Upper lobe of left lung (tissue), 4 donors: Measurements from ENCODE around the gene SYMPK.

Experiments used
- POLR2AphosphoS5 ChIP-seq, 2 donors: sonication (generic); formaldehyde crosslinking; IDR thresholded peaks; one replicate each; pipeline ENCODE4 v1.5.1; 2017; ENCODE audit warnings: antibody characterized with exemption in 2 of 2
- TF ChIP-seq, protein P1 (sequence below), 6 experiments: fragments of 450-650 bp in 4 of 6; fragments of 200-600 bp in 2 of 6; sonication (generic) in 2 of 6; IDR thresholded peaks; one replicate each; pipeline ENCODE4 v1.5.1; 2016 to 2019; ENCODE audit warnings: antibody characterized with exemption in 6 of 6

GRCh38 chr19:45800070-45800553 lies 62.8 kb downstream of the SYMPK start:
- TF ChIP-seq POLR2AphosphoS5 (IDR thresholded peaks at IDR 0.05) = no peak
- TF ChIP-seq, protein P1, sequence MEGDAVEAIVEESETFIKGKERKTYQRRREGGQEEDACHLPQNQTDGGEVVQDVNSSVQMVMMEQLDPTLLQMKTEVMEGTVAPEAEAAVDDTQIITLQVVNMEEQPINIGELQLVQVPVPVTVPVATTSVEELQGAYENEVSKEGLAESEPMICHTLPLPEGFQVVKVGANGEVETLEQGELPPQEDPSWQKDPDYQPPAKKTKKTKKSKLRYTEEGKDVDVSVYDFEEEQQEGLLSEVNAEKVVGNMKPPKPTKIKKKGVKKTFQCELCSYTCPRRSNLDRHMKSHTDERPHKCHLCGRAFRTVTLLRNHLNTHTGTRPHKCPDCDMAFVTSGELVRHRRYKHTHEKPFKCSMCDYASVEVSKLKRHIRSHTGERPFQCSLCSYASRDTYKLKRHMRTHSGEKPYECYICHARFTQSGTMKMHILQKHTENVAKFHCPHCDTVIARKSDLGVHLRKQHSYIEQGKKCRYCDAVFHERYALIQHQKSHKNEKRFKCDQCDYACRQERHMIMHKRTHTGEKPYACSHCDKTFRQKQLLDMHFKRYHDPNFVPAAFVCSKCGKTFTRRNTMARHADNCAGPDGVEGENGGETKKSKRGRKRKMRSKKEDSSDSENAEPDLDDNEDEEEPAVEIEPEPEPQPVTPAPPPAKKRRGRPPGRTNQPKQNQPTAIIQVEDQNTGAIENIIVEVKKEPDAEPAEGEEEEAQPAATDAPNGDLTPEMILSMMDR (IDR thresholded peaks at IDR 0.05) = no peak
